NCI-H2029 treated with DMSO at 0.1 percent for 48 hours (cell line): ENCODE results near the gene BRD3OS.

ENCODE experiments used
- DNase-seq: peaks from one replicate; lab custom pipeline; 2025; lab: John Stamatoyannopoulos, UW

BRD3OS gene

DNA sequence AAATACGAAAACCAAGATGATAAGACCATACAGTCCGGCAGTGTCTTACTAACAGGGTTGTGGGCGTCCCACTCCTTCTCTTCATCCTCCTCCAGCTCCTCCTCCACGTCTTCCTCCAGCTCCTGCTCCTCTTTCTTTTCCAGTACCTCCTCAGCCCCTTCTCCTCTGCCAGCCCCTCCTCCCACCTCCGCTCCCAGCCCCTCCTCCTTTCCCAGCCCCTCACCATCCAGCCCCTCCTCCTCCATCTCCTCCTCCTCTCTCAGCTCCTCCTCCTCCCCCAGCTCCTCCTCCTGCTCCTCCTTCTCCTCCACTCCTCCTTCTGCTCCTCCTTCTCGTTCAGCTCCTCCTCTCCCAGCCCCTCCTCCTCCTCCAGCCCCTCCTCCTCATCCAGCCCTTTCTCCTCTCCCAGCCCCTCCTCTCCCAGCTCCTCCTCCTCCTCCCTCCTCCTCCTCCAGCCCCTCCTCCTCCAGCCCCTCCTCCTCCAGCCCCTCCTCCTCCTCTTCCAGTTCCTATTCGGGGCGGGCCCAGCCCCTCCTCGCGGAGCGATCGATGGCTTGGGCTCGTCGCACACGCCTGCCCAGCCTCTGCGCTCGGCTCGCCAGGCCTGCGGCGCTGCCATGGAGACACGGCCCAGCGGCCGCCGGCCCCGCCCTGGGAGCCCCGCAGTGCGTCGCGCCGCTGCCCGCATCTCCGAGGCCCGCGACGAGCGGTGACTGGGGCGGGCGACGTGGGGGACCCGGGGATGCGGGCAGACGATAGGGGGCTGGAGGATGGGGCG is at the start of gene BRD3OS:
Gene BRD3OS, plus strand, starts transcription at position 654 of the 778 bp plus-strand sequence. CDS start 1,267 bp downstream, outside the sequence.
- DNase-seq, result peak; percentile 98

DNA sequence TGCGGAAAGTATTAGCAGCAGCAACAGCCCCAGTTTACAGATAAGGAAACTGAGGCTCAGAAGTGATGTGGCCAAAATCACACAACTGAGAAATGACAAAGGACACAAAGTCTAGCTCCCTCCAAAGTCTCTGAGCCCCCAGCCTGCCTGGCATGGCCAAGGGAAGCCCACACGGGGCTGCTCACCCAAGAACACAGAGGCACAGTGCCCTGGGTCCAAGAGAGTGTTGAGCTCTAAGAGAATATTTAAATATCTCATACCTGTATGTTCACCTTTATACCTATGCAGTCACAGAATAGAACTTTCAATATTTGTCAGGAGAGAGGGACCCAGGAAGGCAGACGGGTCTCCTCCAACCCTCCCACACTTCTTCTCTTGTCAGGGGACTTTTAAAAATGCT is 49.8 kb upstream of the BRD3OS start:
- no peak for DNase-seq

DNA sequence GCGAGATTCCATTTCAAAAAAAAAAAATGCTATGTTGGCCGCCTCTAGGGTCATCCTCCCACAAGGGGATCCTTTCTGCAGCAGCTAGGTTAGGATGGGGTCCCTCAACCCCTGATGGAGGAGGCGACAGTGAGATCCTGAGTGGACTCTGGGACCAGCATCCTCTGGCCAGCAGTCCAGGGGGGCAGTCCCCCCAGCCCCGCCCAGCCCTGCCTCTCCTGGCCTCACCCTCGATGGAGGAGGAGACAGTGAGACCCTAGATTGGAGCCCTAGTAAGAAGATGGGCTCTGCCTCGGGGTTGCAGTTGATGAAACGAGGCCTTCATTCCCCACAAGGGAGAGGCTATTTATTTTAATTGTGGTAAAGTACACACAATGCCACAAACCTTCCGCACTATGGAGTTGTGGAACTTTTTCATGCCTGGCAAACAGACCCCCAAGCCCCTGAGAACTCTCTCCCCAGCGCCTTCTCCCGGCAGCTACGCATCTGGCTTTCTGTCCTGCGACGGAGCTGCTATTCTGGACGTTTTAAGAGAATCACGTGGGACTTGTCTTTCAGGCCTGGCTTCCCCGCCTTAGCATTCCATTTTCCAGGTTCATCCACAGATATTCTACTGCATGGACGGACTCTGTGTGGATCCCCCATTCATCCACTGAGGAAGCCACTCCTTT is 49.0 kb upstream of the BRD3OS start:
- DNase-seq, result no peak

- no peak for DNase-seq
Measured at GRCh38 chr9:133976887-133977286, 48.4 kb upstream of the BRD3OS start.

DNA sequence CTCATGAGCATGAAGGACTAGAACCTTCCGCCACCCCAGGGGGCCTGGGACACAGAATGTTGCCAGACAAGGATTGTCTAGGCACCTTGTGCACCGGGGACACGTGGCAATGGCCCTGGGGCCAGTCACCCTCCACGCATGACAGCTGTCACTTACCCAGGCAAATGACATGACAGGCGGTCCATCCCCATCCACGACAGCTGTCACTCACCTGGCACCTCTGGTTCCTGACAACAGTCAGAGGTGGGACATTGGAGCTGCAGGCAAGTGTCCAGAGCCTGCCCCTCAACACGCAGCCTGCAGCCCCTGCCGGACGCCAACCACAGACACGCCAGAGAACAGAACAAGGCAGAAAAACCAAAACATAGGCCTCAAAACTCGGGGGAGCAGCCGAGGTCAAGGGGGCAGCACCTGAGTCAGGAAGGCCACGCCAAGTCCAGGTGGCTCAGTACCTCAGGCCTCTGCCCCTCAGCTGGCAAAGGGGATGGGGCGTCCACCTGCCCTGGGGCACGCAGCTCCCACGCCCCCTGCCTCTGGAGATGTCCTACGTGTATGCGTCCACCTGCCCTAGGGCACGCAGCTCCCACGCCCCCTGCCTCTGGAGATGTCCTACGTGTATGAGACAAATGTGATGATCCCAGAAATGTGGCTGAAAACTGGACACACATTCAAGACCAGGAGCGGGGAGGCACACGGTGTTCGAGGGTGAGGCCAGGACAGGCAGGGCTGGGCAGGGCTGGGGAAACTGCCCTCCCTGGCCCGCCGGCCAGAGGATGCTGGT is 47.7 kb upstream of the BRD3OS start:
- DNase-seq, result no peak

- no peak for DNase-seq
Measured at GRCh38 chr9:133978226-133978898, 46.9 kb upstream of the BRD3OS start.

DNA sequence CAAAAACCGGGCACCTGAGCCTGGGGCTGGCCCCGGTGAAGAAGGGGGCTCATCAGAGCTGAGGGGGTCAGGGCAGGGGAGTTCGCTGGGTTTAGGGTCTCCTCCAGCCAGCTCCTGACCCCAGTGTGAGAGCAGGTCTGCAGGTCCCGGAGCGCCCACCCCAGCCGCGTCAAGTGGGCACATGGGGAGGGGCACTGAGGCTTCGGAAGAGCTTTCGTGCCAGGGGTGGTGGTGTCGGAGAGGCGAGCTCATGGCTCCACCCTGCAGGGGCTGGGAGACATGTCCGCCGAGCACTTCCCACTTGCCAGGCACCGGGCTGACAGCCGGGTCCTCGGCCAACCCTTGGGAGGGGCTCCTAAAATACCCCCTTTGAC is 46.4 kb upstream of the BRD3OS start:
- no peak for DNase-seq

DNA sequence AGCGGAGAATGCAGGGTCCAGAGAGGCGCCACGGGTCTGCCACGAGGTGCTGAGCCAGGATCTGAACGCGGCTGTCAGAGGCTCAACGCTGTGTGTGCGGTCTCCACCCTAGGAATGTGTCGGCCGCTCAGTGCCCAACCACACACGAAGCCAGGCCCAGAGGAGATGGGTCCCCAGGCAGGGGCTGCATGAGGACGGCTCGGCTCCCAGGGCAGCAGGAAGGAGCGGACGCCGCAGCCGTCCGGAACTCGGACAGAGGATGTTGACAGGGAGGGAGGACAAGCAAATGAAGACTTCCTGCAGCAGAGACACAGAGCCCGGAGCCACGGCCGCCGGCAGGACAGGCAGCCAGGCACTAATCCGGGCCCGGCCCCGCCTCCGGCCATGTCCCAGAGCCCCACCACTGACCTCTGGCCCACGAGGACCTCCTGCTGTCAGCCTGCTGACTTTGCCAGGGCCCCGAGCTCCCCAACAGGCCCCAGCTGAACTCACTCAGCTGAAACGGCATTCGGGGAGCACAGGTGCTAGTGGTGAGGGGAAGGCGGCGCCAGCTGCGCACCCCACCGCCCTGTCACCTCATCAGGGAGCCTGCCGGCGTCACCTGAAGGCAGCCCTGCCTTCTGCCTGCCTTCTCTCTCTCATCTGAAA is 45.9 kb upstream of the BRD3OS start:
- no peak for DNase-seq

DNA sequence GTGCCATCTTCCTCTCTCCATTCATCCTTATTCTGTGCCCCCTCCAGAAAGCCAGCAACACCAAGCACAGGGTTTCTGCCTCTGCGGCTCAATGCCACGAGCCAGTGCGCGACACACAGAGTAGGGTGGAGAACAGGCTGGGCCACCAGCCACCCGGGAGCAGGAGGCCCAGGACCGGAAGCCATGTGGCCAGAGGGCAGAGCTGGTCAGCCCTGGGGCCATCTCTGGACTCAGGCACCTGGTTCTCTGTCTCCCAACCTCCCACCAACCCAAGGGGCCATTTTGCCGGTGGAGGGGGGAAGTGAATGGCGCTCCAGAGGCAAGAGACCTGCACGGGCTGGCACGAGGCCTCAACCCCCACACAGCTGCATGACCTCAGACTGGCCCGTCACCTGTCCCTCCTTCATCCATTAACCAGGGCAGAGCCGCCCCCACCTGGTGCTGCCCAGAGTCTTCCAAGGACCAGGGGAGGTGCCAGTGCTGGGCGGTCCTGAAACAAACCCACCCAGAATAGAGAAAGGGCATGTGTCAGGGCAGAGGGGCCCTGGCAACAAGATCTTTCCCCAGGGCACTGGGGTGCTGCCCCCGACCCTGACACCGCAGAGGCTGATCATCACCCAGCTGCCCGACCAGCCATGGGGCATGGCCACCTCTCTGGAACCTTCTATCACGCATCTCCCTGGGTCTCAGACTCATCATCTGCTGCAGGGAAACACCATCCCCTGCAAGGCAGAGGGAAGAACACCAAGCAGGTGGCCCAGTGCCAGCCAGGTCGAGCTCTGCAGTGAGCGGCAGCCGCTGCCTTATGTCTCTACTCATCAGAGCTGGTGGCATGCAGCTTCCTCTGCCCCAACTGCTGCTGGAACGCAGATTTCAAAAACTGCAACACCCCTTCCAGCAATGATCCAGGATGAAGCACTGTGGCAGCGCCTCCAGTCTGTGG is 45.1 kb upstream of the BRD3OS start:
- no peak for DNase-seq

DNA sequence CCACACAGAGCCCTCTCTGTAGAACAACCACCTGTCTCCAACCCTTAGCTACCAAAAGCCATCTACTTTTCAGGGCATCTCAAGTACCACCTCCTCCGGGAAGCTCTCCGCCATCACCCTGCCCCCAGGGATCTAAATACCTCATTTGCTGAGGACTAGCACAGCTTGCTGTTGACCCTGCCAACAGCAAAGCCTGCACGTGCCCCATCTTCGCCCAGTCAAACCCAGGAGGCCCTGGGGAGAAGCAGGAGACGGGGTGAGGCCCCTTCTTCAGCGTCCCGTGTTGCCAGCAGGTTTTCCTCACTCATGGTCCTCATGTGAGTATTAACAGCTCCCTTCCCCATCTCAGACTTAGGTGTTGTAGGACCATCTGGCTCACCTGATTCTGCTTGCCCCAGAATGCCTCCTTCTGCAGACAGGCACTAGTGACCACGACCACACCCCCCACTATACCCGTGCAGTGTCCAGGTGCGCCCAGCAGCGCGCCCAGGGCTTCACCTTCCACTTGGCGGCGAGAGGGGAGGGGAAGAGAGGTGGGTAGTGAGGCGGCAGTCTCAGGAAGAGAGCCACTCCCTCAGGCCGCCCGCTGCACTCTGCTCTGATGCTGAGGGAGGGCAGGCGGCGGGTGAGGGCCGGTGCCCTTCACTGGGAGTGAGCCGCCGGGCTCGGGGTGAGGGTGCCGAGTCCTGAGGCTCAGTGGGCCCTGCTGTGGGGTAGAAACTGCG is 44.3 kb upstream of the BRD3OS start:
- DNase-seq, result no peak

- DNase-seq, result no peak
Measured at GRCh38 chr9:133981589-133981957, 43.7 kb upstream of the BRD3OS start.

- no peak for DNase-seq
Measured at GRCh38 chr9:133981958-133982681, 43.2 kb upstream of the BRD3OS start.

- no peak for DNase-seq
Measured at GRCh38 chr9:133982971-133983720, 42.1 kb upstream of the BRD3OS start.

GRCh38 chr9:133986061-133986460 is 39.2 kb upstream of the BRD3OS start:
- DNase-seq, result no peak

GRCh38 chr9:133986774-133987445 is 38.4 kb upstream of the BRD3OS start:
- DNase-seq, result no peak

- no peak for DNase-seq
Measured at GRCh38 chr9:133987446-133987788, 37.9 kb upstream of the BRD3OS start.

DNA sequence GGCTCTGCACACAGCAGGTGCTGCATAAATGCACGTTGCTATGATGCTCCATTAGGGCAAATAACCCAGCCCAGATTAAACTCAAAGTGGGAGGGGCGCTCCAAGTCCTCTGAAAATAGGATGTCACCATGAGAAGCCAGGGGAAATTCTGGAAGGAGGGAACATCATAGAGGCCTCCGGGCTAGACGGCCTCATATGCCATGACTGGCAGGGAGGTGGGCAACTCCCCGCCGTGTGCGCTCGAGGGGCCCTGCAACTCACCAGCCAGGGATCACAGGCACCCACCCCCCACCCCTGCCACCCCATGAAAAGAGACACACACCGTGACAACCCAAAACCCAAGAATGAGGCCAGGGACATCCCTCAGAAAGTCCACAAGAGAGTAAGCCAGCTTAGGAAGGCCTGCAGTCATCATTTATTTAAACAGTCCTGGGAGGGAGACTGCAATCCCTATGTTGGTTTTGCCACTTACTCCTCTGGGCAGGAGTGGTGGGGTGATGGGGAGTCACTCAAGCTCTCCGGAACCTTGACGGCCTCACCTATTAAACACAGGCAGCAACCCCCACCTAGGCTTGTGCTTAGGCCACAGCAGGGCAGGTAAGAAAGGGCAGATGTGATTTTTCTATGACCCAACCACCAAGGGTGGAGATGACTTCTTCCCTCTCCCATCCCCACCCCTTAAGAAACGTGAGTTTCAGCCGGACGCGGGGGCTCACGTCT is 37.2 kb upstream of the BRD3OS start:
- DNase-seq, result no peak
